Measurements from ENCODE around the gene NOS1AP.

The NOS1AP gene

DNA sequence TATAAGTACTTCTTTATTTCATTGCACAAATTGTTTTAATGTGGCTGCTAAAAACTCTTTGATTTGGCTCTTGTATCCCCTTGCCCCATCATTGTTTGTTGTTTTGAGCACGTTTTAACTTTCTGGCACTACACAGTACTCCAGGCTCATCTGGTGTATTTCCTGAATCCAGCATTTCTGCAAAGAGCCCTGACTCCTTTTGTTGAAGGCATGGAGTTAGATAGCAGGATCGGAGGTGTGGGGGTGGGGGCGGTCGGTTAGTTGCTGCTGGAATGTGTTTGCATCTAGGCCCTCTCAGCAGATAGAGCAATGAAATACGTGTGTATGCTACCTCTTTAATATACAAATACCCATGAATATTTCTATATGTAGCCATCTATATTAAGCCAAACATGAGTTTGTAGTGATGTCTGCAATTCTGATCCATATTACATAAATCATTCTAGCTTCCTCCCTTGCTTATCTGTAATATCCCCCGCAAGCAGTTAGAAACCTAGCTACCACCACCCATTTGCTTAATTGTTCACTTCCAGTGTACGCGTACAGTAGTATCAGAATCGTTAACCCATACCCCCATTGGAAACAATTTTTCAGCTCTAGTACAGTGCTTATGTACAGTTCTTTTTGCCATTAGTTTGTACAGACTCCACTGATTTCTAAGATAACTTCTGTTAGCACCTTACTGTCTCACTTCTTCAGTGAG is 106.0 kb downstream of the NOS1AP start:
- ATAC-seq (no peak), DNase-seq (no peak)
- Mint-ChIP-seq H3K27ac (no peak overlapping the region), H3K4me3 (no peak overlapping the region), H3K27me3 (peaks cover 8% of the 10 kb centered on the region), H3K4me1 (no peaks in the 10 kb centered on the region), H3K9me3 (no peaks in the 10 kb centered on the region)

DNA sequence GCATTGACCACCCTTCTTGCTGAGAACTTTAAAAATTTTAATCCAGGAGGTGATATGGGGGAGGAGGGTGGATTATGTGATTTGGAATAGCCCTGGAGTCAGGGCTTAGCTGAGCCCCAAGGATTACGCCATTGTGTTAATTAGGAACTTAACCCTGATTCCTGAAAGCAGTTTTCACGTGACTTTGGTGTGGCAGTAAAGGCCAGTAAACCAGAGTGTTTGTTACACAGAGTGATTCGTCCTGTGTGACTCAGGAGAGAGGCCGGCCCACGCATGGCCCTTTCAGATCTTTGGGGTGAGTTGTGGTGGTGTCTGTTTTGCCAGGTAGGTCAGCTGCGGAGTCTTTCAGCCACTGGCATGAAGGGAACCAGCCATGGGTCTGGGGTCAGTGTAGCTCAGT is 107.6 kb downstream of the NOS1AP start:
- DNase-seq (no peak), ATAC-seq (no peak)
- H3K27ac Mint-ChIP-seq: no peak overlapping the region
- no peak overlapping the region for H3K4me3 Mint-ChIP-seq
- no peaks in the 10 kb centered on the region for H3K4me1 Mint-ChIP-seq
- no peaks in the 10 kb centered on the region for H3K9me3 Mint-ChIP-seq
- H3K27me3 Mint-ChIP-seq: peaks cover 8% of the 10 kb centered on the region

DNA sequence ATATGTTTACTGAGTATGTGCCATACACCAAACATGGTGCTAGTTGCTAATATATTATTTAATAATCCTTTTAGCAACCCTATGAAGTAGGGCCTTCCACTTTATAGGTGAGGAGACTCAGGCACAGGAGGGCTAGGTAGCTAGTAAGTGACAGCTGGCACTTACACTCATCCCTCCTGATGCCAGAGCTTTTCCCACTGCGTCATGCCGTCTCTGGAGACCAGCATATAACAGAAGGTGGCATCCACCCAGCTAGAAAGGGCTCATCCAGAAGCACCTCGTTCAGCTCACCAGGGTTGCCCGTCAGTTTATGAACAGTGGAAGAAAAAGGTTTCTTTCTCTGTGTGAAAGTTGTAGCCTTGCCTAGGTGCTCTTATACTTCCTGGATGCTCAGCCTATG is 108.9 kb downstream of the NOS1AP start:
- no peaks in the 10 kb centered on the region for H3K9me3 Mint-ChIP-seq
- H3K4me3 Mint-ChIP-seq: no peak overlapping the region
- no peaks in the 10 kb centered on the region for H3K4me1 Mint-ChIP-seq

DNA sequence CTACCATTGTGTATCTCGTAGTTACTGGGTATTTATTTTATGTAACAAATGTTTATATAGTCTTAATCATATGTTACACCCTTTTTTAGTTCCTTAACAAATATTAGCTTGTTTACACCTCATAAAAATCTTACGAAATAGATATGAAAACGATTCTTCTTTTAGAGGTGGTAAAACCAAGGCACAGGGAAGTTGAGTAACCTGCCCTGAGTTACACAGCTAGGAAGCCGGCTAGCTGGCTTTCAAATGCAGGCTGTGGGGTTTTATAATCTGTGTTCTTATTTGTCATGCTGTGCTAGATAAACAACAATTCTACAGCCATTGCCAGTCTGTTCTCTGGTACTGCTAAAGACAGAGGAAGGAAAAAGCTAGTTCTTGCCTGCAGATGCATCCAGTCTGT is 109.6 kb downstream of the NOS1AP start:
- Mint-ChIP-seq H3K27me3 (peaks cover 8% of the 10 kb centered on the region), H3K4me1 (no peaks in the 10 kb centered on the region), H3K27ac (no peak overlapping the region), H3K9me3 (no peaks in the 10 kb centered on the region), H3K4me3 (no peak overlapping the region)
- ATAC-seq: no peak
- no peak for DNase-seq

More for the DNA sequence above, 108.9 kb downstream of the NOS1AP start:
- no peak overlapping the region for H3K27ac Mint-ChIP-seq
- DNase-seq: no peak
- no peak for ATAC-seq
- H3K27me3 Mint-ChIP-seq: peaks cover 8% of the 10 kb centered on the region

DNA sequence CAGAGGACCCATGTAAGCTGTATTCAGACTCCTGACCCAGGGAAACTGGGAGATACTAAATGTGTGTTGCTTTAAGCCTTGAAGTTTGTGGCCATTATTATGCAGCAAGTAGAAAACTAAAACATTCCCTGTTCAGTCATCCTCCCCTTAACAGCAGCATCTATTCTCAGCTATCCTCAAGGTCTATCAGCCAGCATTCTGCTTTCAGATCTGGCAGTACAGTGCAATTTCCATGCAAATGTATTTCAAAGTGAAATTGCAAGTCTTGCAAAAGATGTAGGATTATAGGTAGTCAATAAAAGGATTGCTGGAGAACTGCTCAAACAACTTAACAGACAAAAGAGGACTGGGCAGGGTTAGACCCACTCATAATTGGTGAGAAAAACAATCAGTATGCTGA is 111.3 kb downstream of the NOS1AP start:
- ATAC-seq (no peak), DNase-seq (no peak)
- Mint-ChIP-seq H3K27me3 (peaks cover 3% of the 10 kb centered on the region), H3K4me3 (no peak overlapping the region), H3K27ac (no peak overlapping the region), H3K4me1 (no peaks in the 10 kb centered on the region), H3K9me3 (no peaks in the 10 kb centered on the region)

DNA sequence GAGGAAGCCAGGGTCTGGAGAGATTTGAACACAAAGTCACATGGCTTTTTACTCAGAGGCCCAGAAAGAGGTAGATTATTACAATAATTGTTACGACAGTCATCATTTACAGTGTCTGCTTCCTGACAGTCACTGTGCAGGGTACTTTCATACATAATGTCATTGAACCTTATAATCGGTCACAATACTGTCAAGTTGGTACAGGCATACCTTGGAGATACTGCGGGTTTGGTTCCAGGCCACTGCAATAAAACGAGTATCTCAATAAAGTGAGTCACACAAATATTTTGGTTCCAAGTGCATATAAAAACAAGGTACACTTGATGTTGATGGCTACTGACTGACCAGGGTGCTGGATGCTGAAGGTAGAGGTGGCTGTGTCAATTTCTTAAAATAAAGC is 112.6 kb downstream of the NOS1AP start:
- no peaks in the 10 kb centered on the region for H3K27me3 Mint-ChIP-seq
- no peak overlapping the region for H3K4me3 Mint-ChIP-seq
- no peak overlapping the region for H3K27ac Mint-ChIP-seq
- DNase-seq (no peak), ATAC-seq (no peak)
- H3K4me1 Mint-ChIP-seq: no peaks in the 10 kb centered on the region
- peaks cover 0 to 6% of the 10 kb centered on the region in 2 donors for H3K9me3 Mint-ChIP-seq

DNA sequence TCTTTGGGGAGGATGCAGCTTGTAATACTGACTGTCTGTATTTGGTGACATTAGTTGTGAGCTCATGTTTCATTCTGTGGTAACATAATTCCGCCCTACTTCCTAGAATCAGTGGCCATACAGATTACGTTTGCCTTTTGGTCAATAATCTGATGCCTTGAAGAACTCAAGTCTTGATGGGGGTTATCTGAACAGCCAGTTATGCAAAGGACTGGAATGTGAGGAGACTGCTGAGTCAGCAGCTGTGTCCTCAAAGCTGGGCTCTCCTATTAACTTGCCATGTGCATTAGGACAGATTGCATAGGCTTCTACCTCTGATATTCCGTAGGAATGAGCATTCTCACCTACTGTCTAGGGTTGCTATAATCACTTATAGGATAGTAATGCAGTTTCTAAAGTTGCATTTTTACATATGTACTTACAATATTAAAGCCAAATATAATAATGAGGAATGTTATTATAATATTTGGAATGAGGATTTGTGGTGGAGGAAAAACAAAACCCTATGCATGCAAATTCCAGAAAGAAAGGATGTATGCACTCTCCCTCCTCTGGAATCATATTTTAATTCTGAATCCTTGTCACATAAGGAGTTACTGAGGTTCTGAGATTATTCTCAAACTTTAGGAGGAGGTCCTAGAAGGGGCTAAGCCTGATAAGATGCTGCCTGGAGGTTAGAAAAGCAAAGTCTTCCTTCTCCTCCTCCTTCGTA is 116.0 kb downstream of the NOS1AP start:
- Mint-ChIP-seq H3K27ac (no peak overlapping the region), H3K27me3 (no peaks in the 10 kb centered on the region), H3K4me1 (no peaks in the 10 kb centered on the region), H3K4me3 (no peak overlapping the region), H3K9me3 (peaks cover 0 to 6% of the 10 kb centered on the region in 2 donors)
- no peak for ATAC-seq
- DNase-seq: no peak

DNA sequence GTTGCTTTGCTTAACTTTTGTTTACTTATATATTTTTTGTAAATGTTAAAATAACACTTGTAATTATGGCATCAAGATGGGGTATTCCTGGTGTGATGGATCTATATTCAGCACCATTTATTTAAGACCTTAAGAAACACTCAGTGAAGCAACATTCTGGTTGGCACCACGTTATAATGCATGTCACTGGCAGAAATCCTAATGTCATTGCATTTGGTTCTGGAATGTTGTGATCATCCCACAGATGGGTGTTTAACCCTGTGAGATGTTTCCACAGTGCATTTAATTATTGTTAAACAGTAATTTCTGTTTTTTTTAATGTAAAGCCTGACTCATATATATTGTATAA is 116.5 kb downstream of the NOS1AP start:
- H3K4me1 Mint-ChIP-seq: no peaks in the 10 kb centered on the region
- no peak overlapping the region for H3K27ac Mint-ChIP-seq
- ATAC-seq (no peak), DNase-seq (no peak)
- H3K9me3 Mint-ChIP-seq: peaks cover 0 to 6% of the 10 kb centered on the region in 2 donors
- H3K27me3 Mint-ChIP-seq: no peaks in the 10 kb centered on the region
- H3K4me3 Mint-ChIP-seq: no peak overlapping the region

DNA sequence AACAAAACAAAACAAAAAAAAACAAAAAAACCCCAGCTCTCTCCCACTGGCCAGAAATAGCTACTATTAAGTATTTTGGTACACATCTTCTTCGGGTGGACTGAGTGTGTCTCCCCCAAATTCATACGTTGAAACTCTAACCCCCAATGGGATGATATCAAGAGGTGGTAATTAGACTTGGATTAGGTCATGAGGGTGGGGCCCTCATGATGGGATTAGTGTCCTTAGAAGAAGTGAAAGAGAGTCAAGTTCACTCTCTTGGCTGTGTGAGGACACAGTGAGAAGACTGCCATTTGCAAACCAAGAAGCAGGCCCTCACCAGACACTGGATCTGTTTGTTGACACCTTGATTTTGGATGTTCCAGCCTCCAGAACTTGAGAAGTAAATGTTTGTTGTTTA is 116.9 kb downstream of the NOS1AP start:
- H3K27me3 Mint-ChIP-seq: no peaks in the 10 kb centered on the region
- no peaks in the 10 kb centered on the region for H3K4me1 Mint-ChIP-seq
- H3K4me3 Mint-ChIP-seq: no peak overlapping the region
- H3K27ac Mint-ChIP-seq: no peak overlapping the region
- DNase-seq (no peak), ATAC-seq (no peak)
- H3K9me3 Mint-ChIP-seq: peaks cover 0 to 6% of the 10 kb centered on the region in 2 donors

DNA sequence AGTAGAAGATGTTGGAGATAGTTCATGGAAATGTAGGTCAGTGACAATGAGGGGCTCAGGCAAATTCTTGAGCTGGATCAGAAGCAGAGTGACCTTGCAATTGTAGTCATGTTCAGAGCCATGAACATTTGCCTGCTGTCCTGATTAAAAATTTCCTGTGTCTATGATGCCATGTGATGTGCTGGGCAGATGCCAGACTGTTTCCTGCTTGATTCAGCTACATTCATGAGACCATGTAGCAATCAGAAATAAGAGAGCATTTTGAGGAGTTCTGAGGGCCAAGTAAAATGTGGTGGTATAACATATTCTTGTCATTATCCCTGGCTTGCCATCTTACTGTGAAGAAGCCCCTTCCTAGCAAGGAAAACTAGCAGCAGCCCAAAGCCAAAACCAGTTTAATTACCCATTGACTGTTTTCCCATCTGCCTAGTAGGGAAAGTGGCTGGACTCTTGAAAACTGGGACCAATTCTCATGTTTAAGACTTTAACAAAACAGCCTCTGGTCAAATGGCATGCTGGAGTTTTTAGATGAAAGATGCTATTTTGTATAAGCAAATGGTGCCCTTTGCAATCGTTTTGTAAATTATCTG is 118.3 kb downstream of the NOS1AP start:
- no peak for DNase-seq

DNA sequence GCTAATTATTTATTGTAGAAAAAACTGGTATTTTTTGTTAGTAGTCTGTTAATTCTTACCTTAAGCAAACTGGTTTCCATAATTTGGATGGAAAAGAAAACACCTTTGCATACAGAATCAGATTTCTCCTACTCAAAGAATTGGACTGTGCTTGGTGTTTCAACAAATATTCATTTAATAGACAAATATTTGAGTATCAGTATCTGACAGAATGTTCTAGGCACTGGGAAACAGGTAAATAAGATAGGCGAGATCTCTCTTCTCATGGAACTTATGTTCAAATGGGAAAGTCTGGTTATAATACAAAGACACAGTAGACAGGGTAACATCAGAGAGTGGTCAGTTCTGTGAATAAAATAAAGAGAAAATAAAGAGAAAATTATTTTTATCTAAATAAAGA is 119.9 kb downstream of the NOS1AP start:
- Mint-ChIP-seq H3K4me1 (no peaks in the 10 kb centered on the region), H3K27me3 (no peaks in the 10 kb centered on the region), H3K9me3 (peaks cover 0 to 6% of the 10 kb centered on the region in 2 donors), H3K4me3 (no peak overlapping the region), H3K27ac (no peak overlapping the region)
- DNase-seq (no peak), ATAC-seq (no peak)

More for the DNA sequence above, 118.3 kb downstream of the NOS1AP start:
- Mint-ChIP-seq H3K27ac (no peak overlapping the region), H3K4me3 (no peak overlapping the region), H3K4me1 (no peaks in the 10 kb centered on the region), H3K9me3 (peaks cover 0 to 6% of the 10 kb centered on the region in 2 donors), H3K27me3 (no peaks in the 10 kb centered on the region)
- ATAC-seq: no peak

DNA sequence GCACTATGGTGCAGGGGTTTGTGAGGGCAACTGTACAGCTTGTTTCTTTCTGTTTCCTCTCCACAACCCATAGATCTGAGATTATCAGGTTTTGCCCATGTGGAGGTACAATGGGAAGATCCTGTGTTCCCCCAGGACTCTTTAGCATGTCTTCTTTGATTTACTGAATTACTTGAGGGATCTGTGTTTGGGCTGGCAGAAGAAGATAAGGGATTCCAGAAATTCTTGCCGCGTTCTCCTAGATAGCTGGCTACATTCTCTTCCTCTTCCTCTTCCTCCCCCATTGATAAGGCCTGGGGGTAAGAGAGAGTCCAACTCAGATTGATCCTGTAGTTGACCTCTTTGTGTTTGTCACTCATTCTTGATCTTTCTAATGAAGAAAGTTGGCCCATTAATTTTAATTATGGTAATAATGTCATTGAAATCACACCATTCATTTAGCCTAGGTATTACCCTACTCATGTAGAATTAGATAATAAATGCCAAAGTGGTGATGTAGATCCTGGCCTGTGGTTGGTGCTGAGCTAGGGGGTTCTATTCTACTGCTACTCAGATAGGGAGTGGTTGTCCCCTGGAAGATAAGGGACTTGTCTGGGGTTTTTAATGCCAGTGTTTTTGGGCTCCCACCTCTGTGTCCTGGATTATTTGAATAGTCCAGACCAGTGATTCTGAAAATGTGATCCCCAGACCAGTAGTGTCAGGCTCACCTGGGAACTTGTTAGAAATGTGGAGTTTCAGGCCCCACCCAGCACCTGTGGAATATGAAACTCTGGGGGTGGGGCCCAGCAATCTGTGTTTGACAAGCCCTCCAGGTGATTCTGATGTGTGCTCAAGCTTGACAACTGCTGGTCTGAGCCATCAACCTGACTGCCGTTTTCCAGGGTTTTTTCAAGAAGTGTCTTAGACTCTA is 122.2 kb downstream of the NOS1AP start:
- ATAC-seq: no peak
- peaks cover 6% of the 10 kb centered on the region for H3K27me3 Mint-ChIP-seq
- H3K9me3 Mint-ChIP-seq: no peaks in the 10 kb centered on the region
- H3K4me3 Mint-ChIP-seq: no peak overlapping the region
- H3K4me1 Mint-ChIP-seq: no peaks in the 10 kb centered on the region
- H3K27ac Mint-ChIP-seq: no peak overlapping the region
- DNase-seq: no peak

DNA sequence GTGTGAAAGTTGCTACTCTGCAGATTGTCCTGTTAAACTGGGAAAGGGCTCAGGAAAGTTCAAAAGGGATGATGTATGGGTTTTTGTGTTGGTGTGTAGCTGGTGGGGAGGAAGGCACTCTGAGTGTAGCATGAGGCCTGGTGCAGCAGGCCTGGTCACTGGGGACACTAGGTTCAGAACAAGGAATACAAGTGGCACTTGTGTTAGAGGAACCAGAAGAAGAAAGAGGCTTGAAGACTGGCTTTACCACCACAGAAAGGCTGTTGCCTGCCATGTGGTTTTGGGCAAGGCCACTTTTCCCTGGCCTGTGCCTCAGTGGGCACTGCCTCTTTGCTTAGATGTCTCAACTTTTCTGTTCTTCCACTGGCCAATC is 122.8 kb downstream of the NOS1AP start:
- Mint-ChIP-seq H3K4me3 (no peak overlapping the region), H3K27ac (no peak overlapping the region), H3K9me3 (no peaks in the 10 kb centered on the region), H3K4me1 (no peaks in the 10 kb centered on the region), H3K27me3 (peaks cover 6% of the 10 kb centered on the region)
- DNase-seq (no peak), ATAC-seq (no peak)

DNA sequence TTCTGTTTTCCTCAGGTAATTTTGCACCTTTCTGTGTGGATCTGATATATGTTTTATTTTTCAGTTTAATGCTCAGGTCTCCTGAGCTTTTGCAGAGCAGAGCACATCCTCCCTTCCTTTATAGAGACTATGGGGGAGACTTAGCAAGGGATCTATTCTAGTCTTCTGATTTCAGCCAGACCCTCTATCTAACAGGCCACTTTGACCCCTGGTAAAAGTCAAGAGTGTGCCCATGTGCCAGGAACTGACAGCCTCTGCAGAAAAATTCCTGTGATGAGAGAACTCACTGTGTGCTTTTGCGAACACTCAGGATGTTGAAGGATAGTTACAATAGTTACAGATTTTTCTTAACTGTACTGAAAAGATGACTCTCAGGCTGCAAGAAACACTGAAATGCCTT is 123.3 kb downstream of the NOS1AP start:
- H3K9me3 Mint-ChIP-seq: no peaks in the 10 kb centered on the region
- H3K27ac Mint-ChIP-seq: no peak overlapping the region
- H3K4me1 Mint-ChIP-seq: no peaks in the 10 kb centered on the region
- DNase-seq (no peak), ATAC-seq (no peak)
- no peak overlapping the region for H3K4me3 Mint-ChIP-seq
- H3K27me3 Mint-ChIP-seq: peaks cover 6% of the 10 kb centered on the region

DNA sequence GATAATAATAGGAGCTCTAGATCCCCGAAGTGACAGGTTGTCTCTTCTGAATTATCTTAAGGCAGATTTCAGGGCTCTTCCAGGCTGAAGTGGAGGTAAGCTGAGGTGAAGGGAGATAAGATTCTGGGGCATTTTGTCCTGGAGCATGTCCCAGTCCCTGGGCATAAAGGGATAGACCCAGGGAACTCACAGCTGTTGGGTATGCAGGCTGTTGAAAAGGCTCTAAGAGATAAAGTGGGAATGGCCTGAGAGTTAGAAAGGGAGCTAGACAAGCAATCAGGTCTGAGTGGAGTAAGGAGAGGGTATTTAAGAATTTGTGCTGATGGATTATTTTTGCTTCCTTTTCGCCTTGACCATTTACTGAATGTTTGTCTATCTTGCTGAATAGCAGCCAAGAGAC is 123.7 kb downstream of the NOS1AP start:
- Mint-ChIP-seq H3K4me1 (no peaks in the 10 kb centered on the region), H3K27ac (no peak overlapping the region), H3K4me3 (no peak overlapping the region), H3K27me3 (peaks cover 6% of the 10 kb centered on the region), H3K9me3 (no peaks in the 10 kb centered on the region)
- no peak for ATAC-seq
- no peak for DNase-seq

DNA sequence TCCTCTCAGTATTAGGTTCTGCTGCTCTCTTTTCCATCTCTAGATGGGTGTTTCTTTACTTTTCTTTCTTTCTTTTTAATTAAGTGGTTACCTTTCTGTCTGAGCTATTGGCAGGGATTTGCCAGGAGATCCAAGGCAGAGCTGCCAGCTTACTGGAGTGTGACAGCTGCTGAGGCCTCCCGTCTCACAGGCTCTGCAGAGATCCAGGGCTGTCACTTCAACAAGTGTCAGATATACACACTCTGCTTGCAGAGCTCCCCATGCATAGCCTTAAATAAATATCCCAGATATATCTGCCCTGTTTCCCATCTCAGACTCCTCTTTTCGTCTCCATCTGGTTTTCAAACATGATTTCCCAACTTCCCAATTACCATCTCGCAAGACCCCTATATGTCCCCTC is 124.3 kb downstream of the NOS1AP start:
- Mint-ChIP-seq H3K4me1 (no peaks in the 10 kb centered on the region), H3K4me3 (no peak overlapping the region), H3K27me3 (peaks cover 6% of the 10 kb centered on the region), H3K27ac (no peak overlapping the region), H3K9me3 (no peaks in the 10 kb centered on the region)
- ATAC-seq: no peak
- no peak for DNase-seq
